ENCODE measurements around the gene LY6G6C. TPM values are rescaled to one million over a fixed set of nuclear protein-coding genes. Genes with fewer than 3 reads are reported as not detected.

Gene LY6G6C
- total and polyA plus RNA-seq, 2 of the 13 experiments (the other 11 are each of a cell fraction or from before 2014, with no cell fraction given), result 0.15 TPM; not detected in 1

DNA sequence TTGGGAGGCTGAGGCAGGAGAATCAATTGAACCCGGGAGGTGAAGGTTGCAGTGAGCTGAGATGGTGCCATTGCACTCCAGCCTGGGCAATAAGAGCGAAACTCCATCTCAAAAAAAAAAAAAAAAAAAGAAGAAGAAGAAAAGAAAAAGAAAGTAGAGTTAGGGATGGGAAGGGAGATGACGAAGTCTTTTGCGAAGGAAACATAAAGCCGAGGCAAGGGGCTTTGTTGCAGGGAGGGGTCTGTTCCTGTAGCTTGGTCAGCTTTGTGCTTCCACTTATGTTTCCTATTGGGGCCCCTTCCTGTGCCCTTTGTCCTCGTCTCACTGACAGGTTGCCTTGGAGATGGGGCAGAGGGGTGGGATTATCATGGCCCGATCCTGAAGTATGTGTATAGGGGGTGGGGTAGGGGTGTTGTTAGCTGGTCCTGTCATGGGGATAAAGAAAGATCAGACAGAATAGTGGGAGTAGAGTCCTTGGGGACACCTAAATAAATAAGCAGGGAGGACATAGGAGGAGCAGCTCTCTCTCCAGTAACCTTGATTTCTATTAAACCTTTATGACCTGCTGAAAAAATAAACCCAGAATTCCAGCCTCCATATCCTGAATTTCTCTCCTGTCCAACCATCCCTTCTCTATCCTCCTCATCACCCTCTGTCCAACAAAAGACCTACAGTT, 15.9 kb upstream of the LY6G6C start (continued):
- TF ChIP-seq NAIF1 (CRISPR knock-in tag; IDR thresholded peaks at IDR 0.05; ENCODE audit: borderline replicate concordance), result 0 out of 2 replicates have a peak, but pooled peaks have one; percentile 53
- TF ChIP-seq GFI1 (CRISPR knock-in tag; IDR thresholded peaks at IDR 0.05; ENCODE audit: borderline replicate concordance), result peak; percentile 89
- TF ChIP-seq ZNF549 (CRISPR knock-in tag; IDR thresholded peaks at IDR 0.05), result no peak
- TF ChIP-seq ZNF737 (CRISPR knock-in tag; IDR thresholded peaks at IDR 0.05; ENCODE audit: borderline replicate concordance), result no peak
- no peak for TF ChIP-seq JUND (CRISPR knock-in tag; IDR thresholded peaks at IDR 0.05)
- TF ChIP-seq, protein P1, sequence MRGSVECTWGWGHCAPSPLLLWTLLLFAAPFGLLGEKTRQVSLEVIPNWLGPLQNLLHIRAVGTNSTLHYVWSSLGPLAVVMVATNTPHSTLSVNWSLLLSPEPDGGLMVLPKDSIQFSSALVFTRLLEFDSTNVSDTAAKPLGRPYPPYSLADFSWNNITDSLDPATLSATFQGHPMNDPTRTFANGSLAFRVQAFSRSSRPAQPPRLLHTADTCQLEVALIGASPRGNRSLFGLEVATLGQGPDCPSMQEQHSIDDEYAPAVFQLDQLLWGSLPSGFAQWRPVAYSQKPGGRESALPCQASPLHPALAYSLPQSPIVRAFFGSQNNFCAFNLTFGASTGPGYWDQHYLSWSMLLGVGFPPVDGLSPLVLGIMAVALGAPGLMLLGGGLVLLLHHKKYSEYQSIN (CRISPR knock-in tag; IDR thresholded peaks at IDR 0.05; ENCODE audit: borderline replicate concordance), result no peak
- peak; percentile 73 for TF ChIP-seq POLR2AphosphoS5 (IDR thresholded peaks at IDR 0.05; ENCODE audit: low read depth, low read length)
- TF ChIP-seq KDM4B (CRISPR knock-in tag; IDR thresholded peaks at IDR 0.05), result peak; percentile 64; the same call in 1 of the 2 replicates
- TF ChIP-seq SOX13 (IDR thresholded peaks at IDR 0.05), result no peak; the same call in none of the 2 replicates
- peak in 1 of 2 experiments; percentile 86; a peak in 3 of 4 replicates for TF ChIP-seq SOX13 (CRISPR knock-in tag; conservative IDR thresholded peaks at IDR 0.05 in 1 of 2, IDR thresholded peaks at IDR 0.05 in 1 of 2)
- TF ChIP-seq, protein P2, sequence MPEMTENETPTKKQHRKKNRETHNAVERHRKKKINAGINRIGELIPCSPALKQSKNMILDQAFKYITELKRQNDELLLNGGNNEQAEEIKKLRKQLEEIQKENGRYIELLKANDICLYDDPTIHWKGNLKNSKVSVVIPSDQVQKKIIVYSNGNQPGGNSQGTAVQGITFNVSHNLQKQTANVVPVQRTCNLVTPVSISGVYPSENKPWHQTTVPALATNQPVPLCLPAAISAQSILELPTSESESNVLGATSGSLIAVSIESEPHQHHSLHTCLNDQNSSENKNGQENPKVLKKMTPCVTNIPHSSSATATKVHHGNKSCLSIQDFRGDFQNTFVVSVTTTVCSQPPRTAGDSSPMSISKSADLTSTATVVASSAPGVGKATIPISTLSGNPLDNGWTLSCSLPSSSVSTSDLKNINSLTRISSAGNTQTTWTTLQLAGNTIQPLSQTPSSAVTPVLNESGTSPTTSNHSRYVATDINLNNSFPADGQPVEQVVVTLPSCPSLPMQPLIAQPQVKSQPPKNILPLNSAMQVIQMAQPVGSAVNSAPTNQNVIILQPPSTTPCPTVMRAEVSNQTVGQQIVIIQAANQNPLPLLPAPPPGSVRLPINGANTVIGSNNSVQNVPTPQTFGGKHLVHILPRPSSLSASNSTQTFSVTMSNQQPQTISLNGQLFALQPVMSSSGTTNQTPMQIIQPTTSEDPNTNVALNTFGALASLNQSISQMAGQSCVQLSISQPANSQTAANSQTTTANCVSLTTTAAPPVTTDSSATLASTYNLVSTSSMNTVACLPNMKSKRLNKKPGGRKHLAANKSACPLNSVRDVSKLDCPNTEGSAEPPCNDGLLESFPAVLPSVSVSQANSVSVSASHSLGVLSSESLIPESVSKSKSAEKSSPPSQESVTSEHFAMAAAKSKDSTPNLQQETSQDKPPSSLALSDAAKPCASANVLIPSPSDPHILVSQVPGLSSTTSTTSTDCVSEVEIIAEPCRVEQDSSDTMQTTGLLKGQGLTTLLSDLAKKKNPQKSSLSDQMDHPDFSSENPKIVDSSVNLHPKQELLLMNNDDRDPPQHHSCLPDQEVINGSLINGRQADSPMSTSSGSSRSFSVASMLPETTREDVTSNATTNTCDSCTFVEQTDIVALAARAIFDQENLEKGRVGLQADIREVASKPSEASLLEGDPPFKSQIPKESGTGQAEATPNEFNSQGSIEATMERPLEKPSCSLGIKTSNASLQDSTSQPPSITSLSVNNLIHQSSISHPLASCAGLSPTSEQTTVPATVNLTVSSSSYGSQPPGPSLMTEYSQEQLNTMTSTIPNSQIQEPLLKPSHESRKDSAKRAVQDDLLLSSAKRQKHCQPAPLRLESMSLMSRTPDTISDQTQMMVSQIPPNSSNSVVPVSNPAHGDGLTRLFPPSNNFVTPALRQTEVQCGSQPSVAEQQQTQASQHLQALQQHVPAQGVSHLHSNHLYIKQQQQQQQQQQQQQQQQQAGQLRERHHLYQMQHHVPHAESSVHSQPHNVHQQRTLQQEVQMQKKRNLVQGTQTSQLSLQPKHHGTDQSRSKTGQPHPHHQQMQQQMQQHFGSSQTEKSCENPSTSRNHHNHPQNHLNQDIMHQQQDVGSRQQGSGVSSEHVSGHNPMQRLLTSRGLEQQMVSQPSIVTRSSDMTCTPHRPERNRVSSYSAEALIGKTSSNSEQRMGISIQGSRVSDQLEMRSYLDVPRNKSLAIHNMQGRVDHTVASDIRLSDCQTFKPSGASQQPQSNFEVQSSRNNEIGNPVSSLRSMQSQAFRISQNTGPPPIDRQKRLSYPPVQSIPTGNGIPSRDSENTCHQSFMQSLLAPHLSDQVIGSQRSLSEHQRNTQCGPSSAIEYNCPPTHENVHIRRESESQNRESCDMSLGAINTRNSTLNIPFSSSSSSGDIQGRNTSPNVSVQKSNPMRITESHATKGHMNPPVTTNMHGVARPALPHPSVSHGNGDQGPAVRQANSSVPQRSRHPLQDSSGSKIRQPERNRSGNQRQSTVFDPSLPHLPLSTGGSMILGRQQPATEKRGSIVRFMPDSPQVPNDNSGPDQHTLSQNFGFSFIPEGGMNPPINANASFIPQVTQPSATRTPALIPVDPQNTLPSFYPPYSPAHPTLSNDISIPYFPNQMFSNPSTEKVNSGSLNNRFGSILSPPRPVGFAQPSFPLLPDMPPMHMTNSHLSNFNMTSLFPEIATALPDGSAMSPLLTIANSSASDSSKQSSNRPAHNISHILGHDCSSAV (CRISPR knock-in tag; IDR thresholded peaks at IDR 0.05; ENCODE audit: borderline replicate concordance), result no peak
- no peak for TF ChIP-seq ARNTL (CRISPR knock-in tag; IDR thresholded peaks at IDR 0.05)
- 0 out of 2 replicates have a peak, but pooled peaks have one; percentile 71 for TF ChIP-seq HOXD1 (CRISPR knock-in tag; IDR thresholded peaks at IDR 0.05)
- TF ChIP-seq, protein P3, sequence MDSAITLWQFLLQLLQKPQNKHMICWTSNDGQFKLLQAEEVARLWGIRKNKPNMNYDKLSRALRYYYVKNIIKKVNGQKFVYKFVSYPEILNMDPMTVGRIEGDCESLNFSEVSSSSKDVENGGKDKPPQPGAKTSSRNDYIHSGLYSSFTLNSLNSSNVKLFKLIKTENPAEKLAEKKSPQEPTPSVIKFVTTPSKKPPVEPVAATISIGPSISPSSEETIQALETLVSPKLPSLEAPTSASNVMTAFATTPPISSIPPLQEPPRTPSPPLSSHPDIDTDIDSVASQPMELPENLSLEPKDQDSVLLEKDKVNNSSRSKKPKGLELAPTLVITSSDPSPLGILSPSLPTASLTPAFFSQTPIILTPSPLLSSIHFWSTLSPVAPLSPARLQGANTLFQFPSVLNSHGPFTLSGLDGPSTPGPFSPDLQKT (CRISPR knock-in tag; IDR thresholded peaks at IDR 0.05; ENCODE audit: borderline replicate concordance), result no peak
- peak; percentile 48; the same call in 1 of the 2 replicates for TF ChIP-seq SMC3 (IDR thresholded peaks at IDR 0.05; ENCODE audit: low read length)
- no peak for TF ChIP-seq ZFP36L1 (CRISPR knock-in tag; IDR thresholded peaks at IDR 0.05)
- TF ChIP-seq, protein P4, sequence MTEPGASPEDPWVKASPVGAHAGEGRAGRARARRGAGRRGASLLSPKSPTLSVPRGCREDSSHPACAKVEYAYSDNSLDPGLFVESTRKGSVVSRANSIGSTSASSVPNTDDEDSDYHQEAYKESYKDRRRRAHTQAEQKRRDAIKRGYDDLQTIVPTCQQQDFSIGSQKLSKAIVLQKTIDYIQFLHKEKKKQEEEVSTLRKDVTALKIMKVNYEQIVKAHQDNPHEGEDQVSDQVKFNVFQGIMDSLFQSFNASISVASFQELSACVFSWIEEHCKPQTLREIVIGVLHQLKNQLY (CRISPR knock-in tag; IDR thresholded peaks at IDR 0.05), result no peak
- TF ChIP-seq ZNF614 (CRISPR knock-in tag; IDR thresholded peaks at IDR 0.05; ENCODE audit: borderline replicate concordance), result no peak
- TF ChIP-seq KLF6 (CRISPR knock-in tag; IDR thresholded peaks at IDR 0.05), result peak; percentile 19

All from HepG2 (cell line).